HuH-7.5 (cell line): Measurements from ENCODE around the gene PTCHD4.

Experiments
- DNase-seq: peaks from one replicate; pipeline ENCODE4 v3.0.0; 2011; ENCODE audit warnings: low spot score

Gene PTCHD4

DNA sequence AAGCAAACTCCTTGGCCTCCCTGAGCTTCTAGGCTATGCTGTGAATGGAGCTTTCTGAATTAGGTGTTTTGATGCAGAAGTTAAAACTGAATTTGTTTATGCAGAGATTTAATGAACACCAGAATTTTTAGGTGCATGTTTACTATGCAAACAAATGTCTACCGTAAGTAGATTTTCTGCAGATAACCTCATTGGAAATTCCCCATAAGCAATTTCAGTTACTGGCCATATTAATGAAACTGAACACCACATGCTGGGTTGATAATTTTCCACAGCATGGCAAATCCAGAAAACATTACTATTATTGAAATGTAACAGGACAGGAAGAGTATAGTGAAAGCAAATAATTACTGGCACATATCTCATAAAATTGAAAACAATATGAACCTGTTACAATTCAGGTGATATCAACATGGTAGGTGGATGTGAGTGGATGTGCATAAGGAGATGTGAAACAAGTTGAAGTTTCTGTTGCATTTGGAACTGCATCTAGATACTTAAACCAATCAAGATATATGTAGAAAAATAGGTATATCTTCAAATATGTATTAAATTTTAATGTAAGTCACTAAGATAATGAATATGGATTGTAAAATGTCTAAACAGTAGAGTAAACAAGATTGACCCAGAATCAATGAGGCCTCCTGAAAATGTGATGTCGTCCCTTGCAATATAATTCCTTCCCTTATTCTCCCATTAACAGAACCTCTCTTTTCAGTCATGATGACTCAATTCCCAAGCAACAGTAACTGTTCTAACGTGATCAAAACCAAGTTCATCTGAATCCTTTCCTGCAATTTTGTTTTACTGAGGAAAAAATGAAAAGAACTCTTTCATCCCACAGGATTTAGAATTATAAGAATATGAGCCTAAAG is 11.0 kb downstream of the PTCHD4 start:
- no peak for DNase-seq

DNA sequence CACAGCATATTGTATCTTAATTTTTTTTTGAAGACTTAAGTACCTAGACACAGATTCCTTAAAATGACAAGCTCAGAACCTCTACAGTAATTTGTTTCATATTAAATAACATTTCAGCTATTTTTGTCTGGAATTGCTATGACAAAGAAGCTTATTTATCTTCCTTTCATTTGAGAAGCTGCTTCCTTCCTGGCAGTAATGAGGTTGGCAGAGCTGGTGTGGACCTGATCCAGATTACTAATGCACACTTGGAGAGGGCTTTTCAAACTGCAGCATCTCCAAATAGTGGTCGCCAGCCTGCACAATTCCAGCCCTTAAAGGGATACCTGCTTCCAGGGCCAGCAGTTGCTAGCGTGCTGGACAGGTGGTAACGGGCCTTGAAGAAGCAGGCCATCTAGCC is 12.1 kb downstream of the PTCHD4 start:
- no peak for DNase-seq

- no peak for DNase-seq
Measured at GRCh38 chr6:48092550-48093217, 18.3 kb downstream of the PTCHD4 start.

DNA sequence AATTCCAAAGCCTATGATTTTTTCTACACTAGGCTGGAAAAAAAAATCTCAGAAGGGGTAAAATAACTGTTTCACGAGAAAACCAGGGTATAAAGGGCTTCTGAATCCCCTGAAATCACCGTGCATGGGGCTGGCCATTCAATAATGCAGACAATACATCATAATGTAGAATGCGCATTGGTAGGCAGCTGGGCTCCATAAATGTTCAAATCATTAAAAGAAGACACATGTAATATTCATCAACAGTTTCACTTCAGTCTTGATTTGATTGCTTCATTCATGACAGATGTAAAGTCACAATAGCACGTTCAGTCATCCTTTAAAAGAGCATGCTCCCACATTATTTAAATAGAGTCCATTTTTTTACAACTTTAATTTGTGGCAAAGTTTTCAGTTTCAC is 20.5 kb downstream of the PTCHD4 start:
- DNase-seq = no peak

DNA sequence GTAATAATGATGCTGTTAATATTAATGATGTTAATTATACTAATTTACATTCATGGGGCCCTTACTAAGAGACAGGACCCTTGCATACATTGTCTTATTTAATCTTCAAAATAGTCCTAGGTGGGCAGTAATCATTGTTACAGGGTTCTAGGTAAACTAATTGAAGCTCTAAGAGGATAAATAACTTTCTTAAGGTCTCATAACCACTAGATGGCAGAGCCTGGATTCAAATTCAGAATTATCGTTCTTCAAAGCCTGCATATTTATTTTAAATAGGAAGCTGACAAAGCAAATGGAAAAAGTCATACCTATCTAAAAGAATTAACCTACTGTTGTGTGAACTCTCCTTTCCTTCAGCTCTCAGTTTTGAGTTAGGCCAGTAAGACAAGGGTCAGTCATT is 23.5 kb downstream of the PTCHD4 start:
- no peak for DNase-seq

GRCh38 chr6:48086187-48086586 is 24.8 kb downstream of the PTCHD4 start:
- DNase-seq = no peak

- no peak for DNase-seq
Measured at GRCh38 chr6:48085131-48085741, 25.8 kb downstream of the PTCHD4 start.

DNA sequence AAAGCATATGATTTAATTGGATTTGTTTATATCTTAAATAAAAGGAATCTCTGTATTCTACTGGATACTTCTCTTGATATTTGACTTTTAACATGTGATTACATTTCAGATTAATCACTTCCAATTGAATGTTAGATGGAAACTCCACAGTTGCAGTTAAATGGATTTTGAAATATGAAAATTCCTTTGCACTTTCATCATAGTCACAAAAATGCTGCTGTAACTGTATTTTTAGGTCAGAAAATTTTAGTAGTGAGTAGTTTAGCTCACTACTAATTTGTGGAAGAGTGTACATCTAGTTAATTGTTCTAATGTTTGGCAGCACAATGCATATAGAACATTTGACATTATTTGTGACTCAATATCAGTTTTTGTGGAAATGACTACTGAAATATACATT is 26.8 kb downstream of the PTCHD4 start:
- DNase-seq = no peak

DNA sequence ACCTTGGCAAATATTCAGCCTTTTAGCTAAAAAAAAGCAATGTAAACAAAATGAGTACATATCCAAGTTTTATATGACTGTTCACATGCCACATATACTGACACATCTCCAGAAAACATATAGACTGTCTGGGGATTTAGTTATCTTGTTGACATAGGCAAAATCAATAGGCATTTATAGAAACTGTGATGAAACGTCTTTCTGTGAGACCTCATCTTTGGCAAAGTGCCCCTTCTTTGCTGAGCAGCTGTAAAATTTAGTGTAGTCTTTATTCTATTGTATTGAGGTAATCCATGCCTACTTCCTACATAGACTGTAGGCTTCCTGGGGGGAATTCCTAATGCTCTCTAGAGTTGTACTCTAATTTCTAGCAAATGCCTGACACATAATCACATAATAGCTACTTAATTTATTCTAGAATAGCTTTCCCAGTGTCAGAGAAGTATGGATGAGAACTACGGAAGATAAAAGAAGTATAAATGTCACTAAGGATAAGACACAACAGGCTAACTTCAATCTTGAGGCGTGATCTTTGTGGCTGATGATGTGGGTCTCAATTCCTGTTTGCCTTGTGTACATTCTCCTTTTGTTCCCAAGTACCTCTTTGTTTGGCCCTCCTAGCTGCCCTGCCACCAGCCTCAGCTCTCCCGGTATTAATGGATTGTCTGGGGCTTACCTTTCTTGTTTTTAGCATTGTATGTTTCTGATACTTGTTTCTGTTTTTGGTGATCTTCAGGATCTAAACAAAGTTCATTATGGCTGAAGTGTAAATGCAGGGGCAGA is 30.6 kb downstream of the PTCHD4 start:
- no peak for DNase-seq

DNA sequence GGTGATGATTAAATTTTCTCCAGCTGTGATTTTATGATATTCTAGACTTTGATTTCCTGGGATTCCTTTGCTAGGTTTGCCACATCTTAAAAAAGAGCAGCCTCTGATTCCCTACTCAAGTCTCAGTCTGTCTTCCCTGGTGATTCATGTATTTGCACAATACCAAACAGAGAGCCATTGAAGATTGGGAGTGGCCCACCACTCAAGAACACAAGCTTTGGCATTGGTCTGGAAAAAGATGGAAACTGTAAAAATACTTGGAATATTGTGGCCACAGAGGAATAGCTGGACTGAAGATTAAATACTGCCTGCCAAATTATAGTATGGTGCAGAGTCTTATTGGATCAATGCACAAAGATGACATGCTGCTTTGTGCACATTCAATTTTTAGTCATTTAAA is 32.9 kb downstream of the PTCHD4 start:
- no peak for DNase-seq

GRCh38 chr6:48075181-48075580 is 35.8 kb downstream of the PTCHD4 start:
- DNase-seq = no peak

- DNase-seq = no peak
Measured at GRCh38 chr6:48073976-48074767, 36.8 kb downstream of the PTCHD4 start.

DNA sequence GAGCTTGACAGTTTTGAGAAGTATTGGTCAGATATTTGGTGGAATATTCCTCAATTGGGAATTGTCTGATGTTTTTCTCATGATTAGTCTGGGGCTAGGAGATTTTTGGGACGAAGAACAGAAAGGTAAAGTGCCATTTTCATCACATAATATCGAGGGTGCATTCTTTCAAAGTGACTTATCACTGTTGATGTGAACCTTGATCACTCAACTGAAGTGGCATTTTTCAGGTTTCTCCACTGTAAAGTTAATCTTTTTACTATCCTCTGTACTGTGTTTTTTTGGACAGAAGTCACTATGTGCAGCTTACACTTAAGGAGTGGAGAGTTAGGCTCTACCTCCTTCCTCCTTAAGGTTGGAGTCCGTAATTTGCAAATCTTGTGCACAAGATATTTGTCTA is 39.2 kb downstream of the PTCHD4 start:
- no peak for DNase-seq

GRCh38 chr6:48069280-48069679 is 41.7 kb downstream of the PTCHD4 start:
- DNase-seq = no peak

DNA sequence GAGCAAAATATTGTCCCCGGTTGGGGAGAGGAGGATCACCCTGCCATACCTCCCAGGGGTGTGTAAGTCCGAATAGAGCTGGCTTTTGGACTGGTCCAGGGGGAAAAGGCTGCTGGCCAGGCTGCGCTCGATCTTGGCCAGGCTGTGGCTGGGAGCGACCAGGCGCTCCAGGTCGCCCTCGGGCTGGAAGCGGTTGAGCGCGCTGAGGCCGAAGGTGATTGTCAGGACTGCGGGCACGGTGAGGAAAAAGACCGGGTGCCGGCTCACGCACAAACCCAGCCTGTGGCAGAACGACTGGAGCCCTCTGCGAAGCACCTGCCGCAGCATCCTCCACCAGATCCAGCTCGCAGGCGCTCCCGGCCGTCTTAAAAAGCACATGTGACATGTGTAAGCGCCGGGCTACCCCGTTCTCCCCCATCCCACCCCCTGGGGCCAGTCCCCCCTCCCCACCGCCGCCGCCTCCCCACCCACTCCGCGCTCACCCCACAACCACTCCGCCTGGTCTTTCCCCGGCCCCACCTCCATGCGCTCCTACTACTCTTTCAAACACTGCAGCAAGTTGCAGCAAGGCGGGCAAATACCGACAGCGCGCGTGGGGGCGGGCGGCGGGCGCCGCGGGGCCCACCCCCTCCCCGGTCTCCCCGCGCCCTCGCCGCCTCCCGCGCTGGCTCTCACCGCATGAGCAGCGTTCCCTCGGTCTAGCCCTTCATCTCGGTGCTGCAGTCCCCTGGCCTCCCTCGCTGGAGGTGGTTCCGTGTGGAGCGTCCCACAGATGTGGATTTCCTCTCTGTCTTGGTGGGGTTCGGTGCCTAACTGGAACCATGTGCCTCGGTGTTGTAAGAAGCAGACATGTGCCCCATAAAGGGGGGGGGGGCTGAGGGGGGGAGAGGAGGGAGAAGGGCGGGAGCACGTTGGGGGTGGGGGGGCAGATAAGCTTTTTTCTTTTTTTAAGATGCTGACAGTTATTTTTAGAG is 42.4 kb downstream of the PTCHD4 start:
- no peak for DNase-seq

DNA sequence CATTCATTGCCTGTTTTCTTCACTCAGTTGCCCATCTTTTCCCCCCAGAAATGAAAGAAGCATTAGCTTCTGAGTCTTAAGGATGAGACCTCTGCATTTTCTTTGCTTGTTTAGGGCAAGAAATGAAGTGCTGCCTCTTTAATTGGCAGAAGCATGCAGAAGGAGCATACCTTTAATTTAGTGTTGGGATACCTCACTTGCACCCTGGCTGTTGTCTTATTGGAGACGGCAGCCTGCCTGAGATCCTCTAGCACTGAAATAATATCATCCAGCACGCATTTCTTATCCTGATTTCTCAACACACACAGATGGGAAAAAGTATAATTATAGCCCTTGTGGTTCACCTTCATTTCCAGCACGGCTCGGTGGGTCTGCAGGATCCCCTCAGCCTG is 43.1 kb downstream of the PTCHD4 start:
- no peak for DNase-seq

- no peak for DNase-seq
Measured at GRCh38 chr6:48067148-48067712, 43.8 kb downstream of the PTCHD4 start.

DNA sequence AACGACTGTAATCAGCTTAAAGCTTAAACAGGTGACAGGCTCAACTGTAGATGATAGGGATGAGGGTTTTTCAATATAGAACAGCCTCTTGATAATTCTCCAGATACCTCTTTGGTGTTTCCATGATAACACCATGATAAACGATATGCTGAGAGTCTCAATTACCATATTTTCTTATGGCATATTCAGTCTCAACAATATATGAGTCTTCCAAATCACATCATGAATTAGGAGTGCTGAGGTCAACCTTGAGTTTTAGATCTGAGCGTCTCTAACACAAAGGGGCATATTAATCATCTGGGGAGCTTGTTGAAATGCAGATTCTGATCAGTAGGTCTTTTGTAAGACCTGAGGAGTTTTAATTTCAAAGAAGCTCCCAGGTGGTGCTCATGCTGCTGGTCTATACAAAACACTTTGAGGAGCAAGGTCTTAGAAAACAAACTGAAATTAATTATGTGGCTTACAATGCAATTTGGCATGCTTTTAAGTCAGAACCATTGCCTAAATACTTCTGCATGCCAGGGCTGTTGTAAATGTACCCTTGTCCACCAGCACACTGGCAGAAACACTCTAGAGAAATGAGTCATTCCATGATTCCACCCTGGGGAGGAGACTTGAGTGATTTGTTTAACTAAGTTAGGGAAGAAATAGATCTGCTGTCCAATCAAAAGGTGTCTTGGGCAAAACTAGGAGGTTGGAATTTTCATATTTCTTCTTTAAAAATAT is 49.6 kb downstream of the PTCHD4 start:
- DNase-seq = no peak
